Nephron progenitor cell (in vitro differentiated cells): ENCODE data around the gene BRPF3.

Experiments
- DNase-seq: peaks from one replicate; pipeline ENCODE4 v3.0.0; 2021
- H3K27ac Mint-ChIP-seq: 2 replicates; pipeline ENCODE4 v1.8.0; 2021; ENCODE audit warnings: mild to moderate bottlenecking, moderate library complexity, mixed read lengths
- H3K27me3 Mint-ChIP-seq: 2 replicates; pipeline ENCODE4 v1.8.0; 2021; ENCODE audit warnings: mild to moderate bottlenecking, low read depth, mixed read lengths; ENCODE audit not compliant: poor library complexity
- H3K36me3 Mint-ChIP-seq: 2 replicates; pipeline ENCODE4 v1.8.0; 2021; ENCODE audit warnings: low read depth, mixed read lengths
- H3K4me1 Mint-ChIP-seq: 2 replicates; pipeline ENCODE4 v1.8.0; 2021; ENCODE audit warnings: mixed read lengths
- H3K4me3 Mint-ChIP-seq: 2 replicates; pipeline ENCODE4 v1.8.0; 2021; ENCODE audit warnings: mild to moderate bottlenecking, moderate library complexity, mixed read lengths
- H3K9me3 Mint-ChIP-seq: 2 replicates; pipeline ENCODE4 v1.8.0; 2021; ENCODE audit warnings: mild to moderate bottlenecking, moderate library complexity, mixed read lengths
- CTCF ChIP-seq: fragments of 200-600 bp; sonication (generic); IDR thresholded peaks from 2 replicates; pipeline ENCODE4 v1.5.0; 2021; ENCODE audit warnings: antibody characterized with exemption

Gene BRPF3

GRCh38 chr6:36245572-36246061, 49.1 kb downstream of the BRPF3 start:
- H3K9me3 Mint-ChIP-seq: no peaks in the 10 kb centered on the region
- peaks cover 60% of the 10 kb centered on the region for H3K4me1 Mint-ChIP-seq
- DNase-seq: no peak
- peak overlapping the region; percentile 84 for H3K27ac Mint-ChIP-seq
- TF ChIP-seq CTCF: no peak
- no peaks in the 10 kb centered on the region for H3K27me3 Mint-ChIP-seq
- H3K36me3 Mint-ChIP-seq: no peaks in the 10 kb centered on the region
- H3K4me3 Mint-ChIP-seq: no peak overlapping the region

- Mint-ChIP-seq H3K36me3 (no peaks in the 10 kb centered on the region), H3K4me1 (peaks cover 59% of the 10 kb centered on the region), H3K27me3 (no peaks in the 10 kb centered on the region), H3K9me3 (no peaks in the 10 kb centered on the region), H3K27ac (peak overlapping the region; percentile 75), H3K4me3 (peak overlapping the region; percentile 16)
- no peak for TF ChIP-seq CTCF
- no peak for DNase-seq
Measured at GRCh38 chr6:36246506-36247268, 50.1 kb downstream of the BRPF3 start.

- H3K4me3 Mint-ChIP-seq: no peak overlapping the region
- H3K27ac Mint-ChIP-seq: no peak overlapping the region
- no peak for TF ChIP-seq CTCF
- no peaks in the 10 kb centered on the region for H3K9me3 Mint-ChIP-seq
- H3K4me1 Mint-ChIP-seq: peaks cover 53% of the 10 kb centered on the region
- no peak for DNase-seq
- H3K36me3 Mint-ChIP-seq: no peaks in the 10 kb centered on the region
- H3K27me3 Mint-ChIP-seq: peaks cover 3% of the 10 kb centered on the region
Measured at GRCh38 chr6:36247693-36248092, 51.1 kb downstream of the BRPF3 start.

GRCh38 chr6:36248980-36249379, 52.4 kb downstream of the BRPF3 start:
- peaks cover 40% of the 10 kb centered on the region for H3K4me1 Mint-ChIP-seq
- TF ChIP-seq CTCF: no peak
- no peak overlapping the region for H3K27ac Mint-ChIP-seq
- H3K27me3 Mint-ChIP-seq: peaks cover 6% of the 10 kb centered on the region
- no peak for DNase-seq
- no peaks in the 10 kb centered on the region for H3K9me3 Mint-ChIP-seq
- H3K4me3 Mint-ChIP-seq: no peak overlapping the region
- H3K36me3 Mint-ChIP-seq: no peaks in the 10 kb centered on the region

- Mint-ChIP-seq H3K9me3 (no peaks in the 10 kb centered on the region), H3K27ac (no peak overlapping the region), H3K4me3 (no peak overlapping the region), H3K27me3 (peaks cover 6% of the 10 kb centered on the region), H3K36me3 (no peaks in the 10 kb centered on the region), H3K4me1 (peaks cover 34% of the 10 kb centered on the region)
- no peak for DNase-seq
- TF ChIP-seq CTCF: no peak
Measured at GRCh38 chr6:36249536-36249935, 53.0 kb downstream of the BRPF3 start.

- H3K27ac Mint-ChIP-seq: no peak overlapping the region
- peaks cover 10% of the 10 kb centered on the region for H3K4me1 Mint-ChIP-seq
- H3K4me3 Mint-ChIP-seq: no peak overlapping the region
- no peak for TF ChIP-seq CTCF
- H3K36me3 Mint-ChIP-seq: no peaks in the 10 kb centered on the region
- DNase-seq: no peak
- H3K27me3 Mint-ChIP-seq: peaks cover 8% of the 10 kb centered on the region
- peaks cover 6% of the 10 kb centered on the region for H3K9me3 Mint-ChIP-seq
Measured at GRCh38 chr6:36252005-36252404, 55.5 kb downstream of the BRPF3 start.
